BE2C (cell line): ENCODE results near the gene SIM1.

Experiments used
- DNase-seq: peaks from one replicate; pipeline ENCODE4 v3.0.0-alpha.2; 2020
- H3K27me3 ChIP-seq: fragments of 250-450 bp; sonication (Bioruptor Pico); 2 replicates; pipeline ENCODE4 v1.5.1; 2020; ENCODE audit warnings: mild to moderate bottlenecking
- H3K36me3 ChIP-seq: fragments of 250-450 bp; sonication (Bioruptor Pico); 2 replicates; pipeline ENCODE4 v1.5.1; 2020; ENCODE audit warnings: mild to moderate bottlenecking
- H3K4me1 ChIP-seq: fragments of 250-450 bp; sonication (Bioruptor Pico); 2 replicates; pipeline ENCODE4 v1.5.1; 2020
- H3K4me3 ChIP-seq: 2 replicates; pipeline ENCODE4 v1.5.1; 2011; ENCODE audit warnings: low read depth, low read length
- H3K9me3 ChIP-seq: fragments of 250-450 bp; sonication (Bioruptor Pico); 2 replicates; pipeline ENCODE4 v1.5.1; 2020
- TF ChIP-seq, protein P1 (sequence below): IDR thresholded peaks from 2 replicates; pipeline ENCODE4 v1.5.1; 2012; ENCODE audit warnings: mild to moderate bottlenecking, low read depth, low read length

The SIM1 gene

DNA sequence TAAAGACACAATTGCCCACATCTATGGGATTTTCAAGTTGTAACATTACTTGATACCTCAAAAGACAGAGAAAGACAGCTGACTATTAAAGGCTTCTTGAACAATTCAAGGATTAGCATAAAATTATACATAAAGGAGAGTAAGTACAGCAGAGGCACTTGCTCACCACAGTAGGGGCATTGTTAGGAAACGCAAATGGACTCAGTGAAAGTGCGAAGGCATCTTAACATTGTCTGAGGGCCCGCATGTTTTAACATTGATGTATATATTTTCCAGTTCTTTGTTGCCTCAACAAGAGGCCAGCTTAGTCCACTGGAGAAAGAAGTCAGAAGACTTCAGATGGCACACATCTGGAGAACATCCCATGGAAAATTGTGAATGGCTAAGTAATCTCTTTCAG, 115.4 kb downstream of the SIM1 start:
- no peaks in the 10 kb centered on the region for H3K4me1 ChIP-seq
- H3K4me3 ChIP-seq: no peak overlapping the region
- TF ChIP-seq, protein P1, sequence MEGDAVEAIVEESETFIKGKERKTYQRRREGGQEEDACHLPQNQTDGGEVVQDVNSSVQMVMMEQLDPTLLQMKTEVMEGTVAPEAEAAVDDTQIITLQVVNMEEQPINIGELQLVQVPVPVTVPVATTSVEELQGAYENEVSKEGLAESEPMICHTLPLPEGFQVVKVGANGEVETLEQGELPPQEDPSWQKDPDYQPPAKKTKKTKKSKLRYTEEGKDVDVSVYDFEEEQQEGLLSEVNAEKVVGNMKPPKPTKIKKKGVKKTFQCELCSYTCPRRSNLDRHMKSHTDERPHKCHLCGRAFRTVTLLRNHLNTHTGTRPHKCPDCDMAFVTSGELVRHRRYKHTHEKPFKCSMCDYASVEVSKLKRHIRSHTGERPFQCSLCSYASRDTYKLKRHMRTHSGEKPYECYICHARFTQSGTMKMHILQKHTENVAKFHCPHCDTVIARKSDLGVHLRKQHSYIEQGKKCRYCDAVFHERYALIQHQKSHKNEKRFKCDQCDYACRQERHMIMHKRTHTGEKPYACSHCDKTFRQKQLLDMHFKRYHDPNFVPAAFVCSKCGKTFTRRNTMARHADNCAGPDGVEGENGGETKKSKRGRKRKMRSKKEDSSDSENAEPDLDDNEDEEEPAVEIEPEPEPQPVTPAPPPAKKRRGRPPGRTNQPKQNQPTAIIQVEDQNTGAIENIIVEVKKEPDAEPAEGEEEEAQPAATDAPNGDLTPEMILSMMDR: no peak
- H3K27me3 ChIP-seq: no peaks in the 10 kb centered on the region
- H3K9me3 ChIP-seq: no peaks in the 10 kb centered on the region
- DNase-seq: no peak
- H3K36me3 ChIP-seq: no peaks in the 10 kb centered on the region

DNA sequence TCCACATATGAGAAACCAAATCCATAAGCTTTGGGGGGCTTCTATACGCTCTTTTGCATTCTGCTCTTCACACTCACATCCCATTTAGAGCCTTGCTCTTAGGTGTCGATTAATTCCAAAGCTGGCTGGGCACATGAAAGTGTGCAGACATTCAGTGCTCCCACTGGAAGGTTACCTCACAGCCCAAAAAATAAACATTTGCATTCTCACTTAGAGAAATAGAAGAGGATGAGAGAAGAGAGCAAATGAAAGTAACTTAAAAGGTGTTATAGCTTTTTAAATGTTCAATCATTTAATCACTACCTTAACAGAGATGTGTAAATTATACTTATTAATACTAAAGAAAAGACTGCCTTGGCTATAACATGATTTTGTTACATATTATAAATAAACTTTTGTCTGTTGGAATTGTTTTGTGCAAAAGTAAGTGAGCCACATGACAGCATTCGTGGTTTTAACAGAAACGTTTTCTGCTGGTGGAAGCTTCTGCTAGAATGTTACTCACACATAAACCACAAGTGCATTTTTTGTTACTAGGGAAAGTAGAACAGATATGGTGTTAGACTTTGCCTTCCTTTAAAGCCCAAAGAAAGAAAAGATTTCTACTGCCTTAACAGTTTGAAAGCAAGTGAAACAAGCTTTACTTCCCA, 116.7 kb downstream of the SIM1 start:
- Histone ChIP-seq H3K27me3 (no peaks in the 10 kb centered on the region), H3K4me3 (no peak overlapping the region), H3K4me1 (no peaks in the 10 kb centered on the region), H3K9me3 (no peaks in the 10 kb centered on the region), H3K36me3 (no peaks in the 10 kb centered on the region)
- no peak for DNase-seq
- TF ChIP-seq, protein P1: no peak

DNA sequence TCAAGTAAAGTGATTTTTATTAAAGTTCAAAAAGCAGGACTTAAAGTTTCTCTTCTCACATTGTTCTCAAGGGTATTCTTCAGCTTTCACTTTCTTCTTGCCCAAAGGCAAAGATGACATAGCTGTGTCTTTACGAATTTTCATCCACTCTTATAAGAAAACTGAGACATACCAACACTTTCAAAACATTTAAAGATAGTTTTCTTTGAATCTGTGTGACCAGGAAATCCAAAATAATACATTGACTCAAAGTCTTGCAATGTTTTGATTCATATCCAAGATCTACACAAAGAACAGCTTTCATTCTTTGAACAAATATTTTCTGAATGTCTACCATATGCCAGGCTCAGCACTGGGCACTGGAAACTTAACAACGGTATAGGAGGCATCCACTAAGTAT, 117.9 kb downstream of the SIM1 start:
- H3K4me1 ChIP-seq: no peaks in the 10 kb centered on the region
- DNase-seq: no peak
- TF ChIP-seq, protein P1: no peak
- no peak overlapping the region for H3K4me3 ChIP-seq
- H3K27me3 ChIP-seq: no peaks in the 10 kb centered on the region
- no peaks in the 10 kb centered on the region for H3K36me3 ChIP-seq
- no peaks in the 10 kb centered on the region for H3K9me3 ChIP-seq

DNA sequence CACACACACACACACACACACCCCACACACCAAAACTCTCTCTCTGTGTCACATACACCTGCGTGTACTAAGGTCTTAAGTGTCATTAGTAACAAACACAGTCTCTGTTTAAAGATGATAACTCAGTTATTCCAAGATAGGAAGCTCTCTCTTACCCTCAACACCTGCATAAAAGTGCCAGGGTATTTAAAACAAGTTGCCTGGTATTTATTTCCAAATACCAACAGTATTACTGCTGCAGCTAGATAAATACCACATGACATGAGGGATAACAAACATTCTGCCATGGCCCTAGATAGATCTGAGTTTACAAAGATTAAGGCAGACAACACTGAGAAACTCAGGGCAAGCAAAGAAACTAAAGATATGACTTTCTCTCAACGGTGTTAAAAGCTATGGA, 118.5 kb downstream of the SIM1 start:
- H3K4me1 ChIP-seq: no peaks in the 10 kb centered on the region
- TF ChIP-seq, protein P1: no peak
- no peak for DNase-seq
- no peaks in the 10 kb centered on the region for H3K9me3 ChIP-seq
- H3K4me3 ChIP-seq: no peak overlapping the region
- no peaks in the 10 kb centered on the region for H3K36me3 ChIP-seq
- H3K27me3 ChIP-seq: no peaks in the 10 kb centered on the region

DNA sequence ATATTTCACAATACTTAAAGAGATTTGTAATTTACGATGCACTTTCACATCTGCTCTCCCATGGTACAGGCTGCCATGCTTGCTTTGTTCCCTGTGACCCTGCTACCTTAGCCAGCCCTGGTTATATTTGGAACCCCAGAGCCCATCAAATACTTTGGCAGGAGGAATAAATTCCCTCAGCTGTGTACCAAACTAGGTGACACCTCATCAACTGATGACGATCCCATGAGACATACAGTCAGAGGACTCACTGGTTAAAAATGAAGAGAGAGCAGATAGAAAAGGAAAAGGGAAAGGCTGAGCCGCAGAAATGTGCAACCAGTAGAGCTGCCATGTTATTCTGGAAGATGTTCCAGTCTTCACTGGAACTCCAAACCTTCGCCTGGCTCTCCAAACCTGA, 120.0 kb downstream of the SIM1 start:
- TF ChIP-seq, protein P1: no peak
- H3K9me3 ChIP-seq: no peaks in the 10 kb centered on the region
- no peak for DNase-seq
- no peak overlapping the region for H3K4me3 ChIP-seq
- no peaks in the 10 kb centered on the region for H3K27me3 ChIP-seq
- H3K36me3 ChIP-seq: no peaks in the 10 kb centered on the region
- no peaks in the 10 kb centered on the region for H3K4me1 ChIP-seq

DNA sequence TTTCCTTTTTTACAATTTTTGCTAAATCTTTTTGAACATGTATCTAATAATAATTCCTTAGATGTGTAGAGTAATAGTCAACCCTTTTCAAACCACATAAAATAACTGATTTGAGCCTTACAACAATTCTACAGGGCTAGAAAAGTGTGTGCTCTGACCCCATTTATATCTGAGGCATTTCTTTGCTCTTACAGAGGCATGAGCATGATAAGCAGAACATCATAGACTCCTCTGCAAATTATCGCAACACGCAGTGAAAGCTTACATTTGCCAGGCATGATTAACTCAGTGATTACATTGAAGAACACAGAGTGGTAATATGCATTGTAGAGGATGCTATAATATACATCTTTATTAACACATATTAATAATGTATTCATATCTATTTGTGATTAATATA, 120.4 kb downstream of the SIM1 start:
- no peaks in the 10 kb centered on the region for H3K4me1 ChIP-seq
- DNase-seq: no peak
- no peaks in the 10 kb centered on the region for H3K9me3 ChIP-seq
- no peaks in the 10 kb centered on the region for H3K27me3 ChIP-seq
- TF ChIP-seq, protein P1: no peak
- H3K4me3 ChIP-seq: no peak overlapping the region
- no peaks in the 10 kb centered on the region for H3K36me3 ChIP-seq
